ENCODE results near the gene GLRX.

DNA sequence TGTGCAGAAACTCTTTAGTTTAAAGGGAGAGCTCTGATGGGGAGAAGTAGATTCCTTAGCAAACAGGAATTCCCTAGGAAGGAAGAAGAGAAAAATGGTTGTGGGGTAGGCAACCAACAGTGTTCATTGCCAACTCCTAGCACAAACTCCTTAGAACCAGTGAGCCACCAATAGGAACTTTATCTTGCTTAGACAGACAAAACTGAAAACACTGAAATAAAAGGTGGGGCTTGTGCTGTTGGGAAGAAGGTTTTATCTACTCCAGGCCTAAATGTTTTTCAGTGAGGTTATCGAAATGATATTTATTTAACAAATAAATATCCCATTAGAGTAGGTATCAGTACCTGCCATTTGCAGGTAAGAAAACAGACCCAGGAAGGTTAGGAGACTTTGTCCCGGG is 7.7 kb upstream of the GLRX start:
- TF ChIP-seq, protein P1, sequence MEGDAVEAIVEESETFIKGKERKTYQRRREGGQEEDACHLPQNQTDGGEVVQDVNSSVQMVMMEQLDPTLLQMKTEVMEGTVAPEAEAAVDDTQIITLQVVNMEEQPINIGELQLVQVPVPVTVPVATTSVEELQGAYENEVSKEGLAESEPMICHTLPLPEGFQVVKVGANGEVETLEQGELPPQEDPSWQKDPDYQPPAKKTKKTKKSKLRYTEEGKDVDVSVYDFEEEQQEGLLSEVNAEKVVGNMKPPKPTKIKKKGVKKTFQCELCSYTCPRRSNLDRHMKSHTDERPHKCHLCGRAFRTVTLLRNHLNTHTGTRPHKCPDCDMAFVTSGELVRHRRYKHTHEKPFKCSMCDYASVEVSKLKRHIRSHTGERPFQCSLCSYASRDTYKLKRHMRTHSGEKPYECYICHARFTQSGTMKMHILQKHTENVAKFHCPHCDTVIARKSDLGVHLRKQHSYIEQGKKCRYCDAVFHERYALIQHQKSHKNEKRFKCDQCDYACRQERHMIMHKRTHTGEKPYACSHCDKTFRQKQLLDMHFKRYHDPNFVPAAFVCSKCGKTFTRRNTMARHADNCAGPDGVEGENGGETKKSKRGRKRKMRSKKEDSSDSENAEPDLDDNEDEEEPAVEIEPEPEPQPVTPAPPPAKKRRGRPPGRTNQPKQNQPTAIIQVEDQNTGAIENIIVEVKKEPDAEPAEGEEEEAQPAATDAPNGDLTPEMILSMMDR (IDR thresholded peaks at IDR 0.05), result no peak
- no peak for TF ChIP-seq POLR2A (IDR thresholded peaks at IDR 0.05)

Measured in heart left ventricle (tissue), 13 donors.